Activated CD8-positive, alpha-beta T cell treated with anti-CD3 and anti-CD28 coated beads for 36 hours (primary cell): ENCODE measurements around the gene MSH4. TPM values are rescaled to one million over a fixed set of nuclear protein-coding genes. Genes with fewer than 3 reads are reported as not detected.

Source experiments
- ATAC-seq: fragments of 200-7000 bp; cut with Tn5 transposase; one replicate; pipeline ENCODE4 v1.10.0; 2021; ENCODE audit warnings: mild to moderate bottlenecking, moderate library complexity
- CTCF ChIA-PET: fragments of 350-600 bp; sonication (Branson Sonifier 250); formaldehyde crosslinking; loops from one replicate; lab custom pipeline; 2021; ENCODE audit warnings: antibody characterized with exemption; lab: Charles Lee
- POLR2A ChIA-PET: fragments of 350-600 bp; sonication (Branson Sonifier 250); formaldehyde crosslinking; loops from one replicate; lab custom pipeline; 2021; ENCODE audit warnings: antibody characterized with exemption; lab: Charles Lee
- DNase-seq: peaks from one replicate; pipeline ENCODE4 v3.0.0-alpha.2; 2020
- H3K27ac Mint-ChIP-seq: one replicate; pipeline ENCODE4 v1.8.0; 2021; ENCODE audit warnings: mild to moderate bottlenecking, mixed read lengths
- H3K27me3 Mint-ChIP-seq: one replicate; pipeline ENCODE4 v1.8.0; 2021; ENCODE audit warnings: mixed read lengths
- H3K36me3 Mint-ChIP-seq: one replicate; pipeline ENCODE4 v1.8.0; 2021; ENCODE audit warnings: low read depth, mixed read lengths
- H3K4me1 Mint-ChIP-seq: one replicate; pipeline ENCODE4 v1.8.0; 2021; ENCODE audit warnings: low read depth, mixed read lengths
- H3K4me3 Mint-ChIP-seq: one replicate; pipeline ENCODE4 v1.8.0; 2021; ENCODE audit warnings: mild to moderate bottlenecking, moderate library complexity, mixed read lengths
- H3K9me3 Mint-ChIP-seq: one replicate; pipeline ENCODE4 v1.8.0; 2021; ENCODE audit warnings: mixed read lengths
- intact Hi-C: fragments of 100-400 bp; cut with micrococcal nuclease; formaldehyde crosslinking; loops from one replicate; pipeline ENCODE4 v1.10.0; 2022
- total RNA-seq, 2 experiments: library from RNA; stranded (reverse); gene quantifications; one replicate each; pipeline ENCODE4 v1.2.3, GENCODE V29; 2021
- TF ChIP-seq, protein P1 (sequence below): fragments of 200-600 bp; IDR thresholded peaks from one replicate; pipeline ENCODE4 v1.8.0; 2022; ENCODE audit warnings: antibody characterized with exemption, mild to moderate bottlenecking

The MSH4 gene
- total RNA-seq, 2 experiments from 2014 or later: 0.16 to 0.32 TPM

DNA sequence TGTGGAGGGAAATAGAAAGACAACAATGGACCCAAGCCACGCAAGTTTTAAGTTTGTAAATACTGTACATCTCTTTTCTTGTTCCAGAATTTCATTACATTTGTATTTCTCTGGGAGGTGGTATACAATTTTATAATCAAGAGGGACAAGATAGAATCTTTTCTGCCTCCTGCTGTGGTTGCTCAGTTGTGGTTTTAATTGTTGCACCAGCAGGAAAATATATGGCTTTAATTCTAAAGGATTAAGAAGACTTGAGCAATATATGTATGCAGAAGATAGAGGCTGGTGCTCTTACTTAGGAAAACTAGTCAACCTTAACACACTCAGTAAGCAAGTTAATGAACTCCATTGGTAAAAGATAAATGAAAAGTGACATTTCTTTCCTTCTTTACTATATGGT is 155.3 kb downstream of the MSH4 start:
- intact Hi-C loops: no loop called here
- no peak overlapping the region for H3K27ac Mint-ChIP-seq
- H3K27me3 Mint-ChIP-seq: no peaks in the 10 kb centered on the region
- DNase-seq (no peak), ATAC-seq (no peak)
- ChIA-PET POLR2A (no interaction called here), CTCF (no interaction called here)
- TF ChIP-seq, protein P1, sequence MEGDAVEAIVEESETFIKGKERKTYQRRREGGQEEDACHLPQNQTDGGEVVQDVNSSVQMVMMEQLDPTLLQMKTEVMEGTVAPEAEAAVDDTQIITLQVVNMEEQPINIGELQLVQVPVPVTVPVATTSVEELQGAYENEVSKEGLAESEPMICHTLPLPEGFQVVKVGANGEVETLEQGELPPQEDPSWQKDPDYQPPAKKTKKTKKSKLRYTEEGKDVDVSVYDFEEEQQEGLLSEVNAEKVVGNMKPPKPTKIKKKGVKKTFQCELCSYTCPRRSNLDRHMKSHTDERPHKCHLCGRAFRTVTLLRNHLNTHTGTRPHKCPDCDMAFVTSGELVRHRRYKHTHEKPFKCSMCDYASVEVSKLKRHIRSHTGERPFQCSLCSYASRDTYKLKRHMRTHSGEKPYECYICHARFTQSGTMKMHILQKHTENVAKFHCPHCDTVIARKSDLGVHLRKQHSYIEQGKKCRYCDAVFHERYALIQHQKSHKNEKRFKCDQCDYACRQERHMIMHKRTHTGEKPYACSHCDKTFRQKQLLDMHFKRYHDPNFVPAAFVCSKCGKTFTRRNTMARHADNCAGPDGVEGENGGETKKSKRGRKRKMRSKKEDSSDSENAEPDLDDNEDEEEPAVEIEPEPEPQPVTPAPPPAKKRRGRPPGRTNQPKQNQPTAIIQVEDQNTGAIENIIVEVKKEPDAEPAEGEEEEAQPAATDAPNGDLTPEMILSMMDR: no peak
- no peaks in the 10 kb centered on the region for H3K36me3 Mint-ChIP-seq
- no peaks in the 10 kb centered on the region for H3K9me3 Mint-ChIP-seq
- H3K4me3 Mint-ChIP-seq: no peak overlapping the region
- H3K4me1 Mint-ChIP-seq: no peaks in the 10 kb centered on the region

DNA sequence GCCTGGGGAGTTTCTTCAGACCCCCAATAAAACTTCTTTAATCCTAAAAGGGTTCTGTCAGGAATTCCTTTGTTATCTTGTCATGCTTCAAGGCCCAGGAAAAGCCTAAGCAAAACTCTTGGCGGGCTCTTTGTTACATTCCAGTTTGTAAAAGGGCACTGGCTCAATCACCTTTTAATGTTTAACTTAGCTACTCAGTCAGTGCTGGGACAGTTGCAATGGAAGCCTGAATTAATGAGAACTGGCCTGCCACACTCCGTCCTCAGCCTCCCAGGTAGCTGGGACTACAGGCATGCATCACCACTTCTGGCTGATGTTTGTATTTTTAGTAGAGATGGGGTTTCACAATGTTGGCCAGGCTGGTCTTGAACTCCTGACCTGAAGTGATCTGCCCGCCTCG is 156.8 kb downstream of the MSH4 start:
- ATAC-seq (no peak), DNase-seq (no peak)
- POLR2A ChIA-PET: no interaction called here
- Mint-ChIP-seq H3K36me3 (no peaks in the 10 kb centered on the region), H3K4me3 (no peak overlapping the region), H3K9me3 (no peaks in the 10 kb centered on the region), H3K4me1 (no peaks in the 10 kb centered on the region), H3K27me3 (no peaks in the 10 kb centered on the region), H3K27ac (no peak overlapping the region)
- intact Hi-C loops: no loop called here
- TF ChIP-seq, protein P1: no peak
- CTCF ChIA-PET: no interaction called here

DNA sequence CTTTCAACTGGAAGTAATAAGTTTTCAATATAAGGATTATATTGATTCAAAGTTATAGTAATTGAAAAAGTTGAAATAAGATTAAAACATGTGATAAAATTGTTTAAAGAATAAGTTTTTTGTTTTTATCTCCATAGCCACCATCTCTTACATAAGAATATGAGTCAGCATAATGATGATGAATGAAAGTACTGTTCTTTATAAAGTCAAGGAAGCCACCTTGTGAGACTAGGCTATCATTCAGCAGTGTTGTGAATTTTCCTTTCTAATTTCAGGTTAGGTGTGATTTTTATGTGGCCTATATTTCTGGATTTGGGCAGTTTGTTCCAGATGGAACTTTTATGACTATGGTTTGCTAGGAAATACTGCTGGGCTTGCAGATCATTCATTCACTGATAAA is 157.9 kb downstream of the MSH4 start:
- intact Hi-C loops: no loop called here
- H3K27ac Mint-ChIP-seq: no peak overlapping the region
- H3K27me3 Mint-ChIP-seq: no peaks in the 10 kb centered on the region
- ATAC-seq (no peak), DNase-seq (no peak)
- H3K9me3 Mint-ChIP-seq: no peaks in the 10 kb centered on the region
- no peak overlapping the region for H3K4me3 Mint-ChIP-seq
- POLR2A ChIA-PET: no interaction called here
- TF ChIP-seq, protein P1: no peak
- H3K36me3 Mint-ChIP-seq: no peaks in the 10 kb centered on the region
- no peaks in the 10 kb centered on the region for H3K4me1 Mint-ChIP-seq
- CTCF ChIA-PET: interaction anchor here (0.6 kb wide), 1 partner anchor 377 kb away, joined by 3 read pairs; no protein-coding TSS in a partner anchor

Other genes starting within 250 kb of the MSH4 start
- gene SLC44A5, start 185.8 kb upstream of the MSH4 start, total RNA-seq: under 1 TPM; 0.11 to 0.22 TPM
- gene ACADM, start 72.2 kb upstream of the MSH4 start, total RNA-seq: 10 to 100 TPM; 47.5 to 49.8 TPM
- 100 to 1,000 TPM; 170 to 173 TPM for gene RABGGTB, start 10.6 kb upstream of the MSH4 start, total RNA-seq
- not detected for gene ASB17, start 135.5 kb downstream of the MSH4 start, total RNA-seq